ENCODE data around the gene MBNL3.

Gene MBNL3

GRCh38 chrX:132413459-132413858, 75.4 kb downstream of the MBNL3 start:
- DNase-seq = no peak

- no peak for DNase-seq
Measured at GRCh38 chrX:132412208-132412607, 76.6 kb downstream of the MBNL3 start.

GRCh38 chrX:132411310-132411977, 77.4 kb downstream of the MBNL3 start:
- DNase-seq = no peak

- no peak for DNase-seq
Measured at GRCh38 chrX:132409780-132410556, 78.9 kb downstream of the MBNL3 start.

GRCh38 chrX:132407691-132408090, 81.1 kb downstream of the MBNL3 start:
- DNase-seq = no peak

GRCh38 chrX:132406106-132406505, 82.7 kb downstream of the MBNL3 start:
- no peak for DNase-seq

- DNase-seq = no peak
Measured at GRCh38 chrX:132404266-132404665, 84.6 kb downstream of the MBNL3 start.

GRCh38 chrX:132401935-132402334, 86.9 kb downstream of the MBNL3 start:
- DNase-seq = no peak

GRCh38 chrX:132400706-132401105, 88.1 kb downstream of the MBNL3 start:
- DNase-seq = no peak

GRCh38 chrX:132395645-132396044, 93.2 kb downstream of the MBNL3 start:
- no peak for DNase-seq

GRCh38 chrX:132395026-132395425, 93.8 kb downstream of the MBNL3 start:
- DNase-seq = no peak

GRCh38 chrX:132394591-132394990, 94.2 kb downstream of the MBNL3 start:
- DNase-seq = no peak

GRCh38 chrX:132393992-132394391, 94.8 kb downstream of the MBNL3 start:
- DNase-seq = no peak

GRCh38 chrX:132393485-132393884, 95.4 kb downstream of the MBNL3 start:
- DNase-seq = no peak

- no peak for DNase-seq
Measured at GRCh38 chrX:132393085-132393484, 95.8 kb downstream of the MBNL3 start.

- no peak for DNase-seq
Measured at GRCh38 chrX:132390792-132391191, 98.0 kb downstream of the MBNL3 start.

GRCh38 chrX:132389480-132389879, 99.4 kb downstream of the MBNL3 start:
- no peak for DNase-seq

GRCh38 chrX:132388371-132388770, 100.5 kb downstream of the MBNL3 start:
- DNase-seq = no peak

- no peak for DNase-seq
Measured at GRCh38 chrX:132384301-132384700, 104.5 kb downstream of the MBNL3 start.

GRCh38 chrX:132382068-132382467, 106.8 kb downstream of the MBNL3 start:
- no peak for DNase-seq

- DNase-seq = no peak
Measured at GRCh38 chrX:132378281-132378680, 110.6 kb downstream of the MBNL3 start.

GRCh38 chrX:132375941-132376340, 112.9 kb downstream of the MBNL3 start:
- no peak for DNase-seq

GRCh38 chrX:132373610-132374009, 115.2 kb downstream of the MBNL3 start:
- DNase-seq = no peak

GRCh38 chrX:132369617-132370326, 119.1 kb downstream of the MBNL3 start:
- DNase-seq = no peak

Data from NCI-H1048 (cell line).